GM21619 (cell line): ENCODE results near the gene HMX2.

Experiments used
- ATAC-seq: cut with Tn5 transposase; IDR thresholded peaks from one replicate; pipeline ENCODE4 v1.9.1; 2021; ENCODE audit not compliant: unreplicated experiment

The HMX2 gene

DNA sequence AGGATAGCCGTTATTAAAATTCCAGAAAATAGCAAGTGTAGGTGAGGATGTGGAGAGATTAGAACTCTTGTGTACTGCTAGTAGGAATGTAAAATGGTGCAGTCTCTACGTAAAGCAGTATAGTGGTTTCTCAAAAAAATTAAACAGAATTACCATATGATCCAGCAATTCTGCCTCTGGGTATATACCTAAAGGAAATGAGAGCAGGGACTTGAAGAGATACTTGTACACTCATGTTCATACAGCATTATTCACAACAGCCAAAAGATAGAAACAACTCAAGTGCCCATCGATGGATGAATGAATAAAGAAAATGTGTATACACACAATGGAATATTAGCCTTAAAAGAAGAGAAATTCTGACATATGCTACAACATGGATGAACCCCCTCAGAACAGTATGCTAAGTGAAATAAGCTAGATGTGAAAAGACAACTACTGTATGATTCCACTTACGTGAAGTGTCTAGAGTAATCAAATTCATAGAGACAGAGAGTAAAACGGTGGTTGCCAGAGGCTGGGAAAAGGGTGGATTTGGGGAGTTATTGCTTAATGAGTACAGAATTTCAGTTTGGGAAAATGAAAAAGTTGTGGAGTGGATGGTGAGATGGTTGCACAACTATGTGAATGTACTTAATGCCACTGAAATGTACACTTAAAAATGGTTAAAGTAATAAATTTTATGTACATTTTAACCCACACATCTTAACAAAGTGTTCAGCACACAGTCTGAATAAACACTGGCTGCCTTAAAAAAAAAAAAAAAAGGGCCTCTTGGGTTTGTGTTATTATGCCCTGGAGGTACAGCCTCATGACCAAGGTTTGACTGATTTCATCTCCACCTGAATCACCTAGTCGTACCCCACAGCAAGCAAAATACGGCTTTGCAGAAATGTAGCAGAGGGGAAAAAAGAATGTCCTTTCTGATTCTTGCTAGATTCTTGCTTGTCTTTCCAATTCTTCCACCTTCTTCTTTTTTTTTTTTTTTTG lies 32.5 kb downstream of the HMX2 start:
- no peak for ATAC-seq

- ATAC-seq = no peak
These were observed 35.8 kb downstream of the HMX2 start for GRCh38 chr10:123183724-123184123.

GRCh38 chr10:123187781-123188180 lies 39.8 kb downstream of the HMX2 start:
- ATAC-seq = no peak

- no peak for ATAC-seq
These were observed 44.0 kb downstream of the HMX2 start for GRCh38 chr10:123191886-123192285.

- no peak for ATAC-seq
These were observed 46.1 kb downstream of the HMX2 start for GRCh38 chr10:123194056-123194455.
